ENCODE results near the gene COL6A5.

- TF ChIP-seq CTCF (IDR thresholded peaks at IDR 0.05; ENCODE audit: insufficient read depth, low read length, poor library complexity, severe bottlenecking) (no peak), EZH2phosphoT487 (conservative IDR thresholded peaks at IDR 0.05; ENCODE audit: low read length) (no peak)
Measured at GRCh38 chr3:130528120-130528519, 182.6 kb downstream of the COL6A5 start.
